Urinary bladder (tissue), 4 donors: ENCODE data around the gene PDE1C. TPM values are rescaled to one million over a fixed set of nuclear protein-coding genes. Genes with fewer than 3 reads are reported as not detected.

ENCODE experiments used
- DNase-seq: peaks from one replicate; pipeline ENCODE4 v3.0.0-alpha.2; 2015; ENCODE audit errors: extremely low spot score
- H3K27ac ChIP-seq: one replicate; pipeline ENCODE4 v1.5.1; 2013; ENCODE audit warnings: low read depth, mild to moderate bottlenecking, moderate library complexity
- H3K36me3 ChIP-seq: one replicate; pipeline ENCODE4 v1.6.1; 2013; ENCODE audit warnings: mild to moderate bottlenecking, moderate library complexity; ENCODE audit not compliant: insufficient read depth
- H3K4me1 ChIP-seq: one replicate; pipeline ENCODE4 v1.6.1; 2013; ENCODE audit warnings: mild to moderate bottlenecking, moderate library complexity; ENCODE audit not compliant: insufficient read depth
- H3K4me3 ChIP-seq: one replicate; pipeline ENCODE4 v1.5.1; 2013; ENCODE audit warnings: low read depth, low read length
- WGBS: extraction: QIAGEN DNeasy Blood & Tissue Kit; methylation state at CpG from one replicate; pipeline ENCODE4 v1.1.7; 2013; 5-methylcytosine and 5-hydroxymethylcytosine counted together
- polyA plus RNA-seq: library from polyadenylated mRNA; stranded (reverse); fragments of 200-250 nt; gene quantifications from one replicate; pipeline ENCODE4 v1.2.3, GENCODE V29; 2013
- total RNA-seq: library from RNA; depleted of rRNA; stranded (reverse); fragments of >200 nt; gene quantifications from one replicate; pipeline ENCODE4 v1.2.3, GENCODE V29; 2014
- donor health status: healthy with polysubstance abuse.
- donor health status: healthy.

Gene PDE1C
- total and polyA plus RNA-seq, 2 donors = 15.9 to 20.4 TPM

- Histone ChIP-seq H3K4me1 (no peaks in the 10 kb centered on the region), H3K27ac (no peak overlapping the region), H3K4me3 (no peak overlapping the region), H3K36me3 (no peaks in the 10 kb centered on the region)
- WGBS = 86% methylated on average over 6 of the region's 6 CpGs
- no peak for DNase-seq
Measured at GRCh38 chr7:31925753-31926454, 144.3 kb downstream of the PDE1C start.

GRCh38 chr7:31924251-31924650, 146.0 kb downstream of the PDE1C start:
- H3K4me1 ChIP-seq = no peaks in the 10 kb centered on the region
- no peak for DNase-seq
- no peak overlapping the region for H3K27ac ChIP-seq
- no peak overlapping the region for H3K4me3 ChIP-seq
- no peaks in the 10 kb centered on the region for H3K36me3 ChIP-seq
- 80% methylated on average over 2 of the region's 2 CpGs for WGBS

GRCh38 chr7:31922848-31923247, 147.4 kb downstream of the PDE1C start:
- H3K4me1 ChIP-seq = no peaks in the 10 kb centered on the region
- WGBS = 77% methylated on average over 2 of the region's 2 CpGs
- no peaks in the 10 kb centered on the region for H3K36me3 ChIP-seq
- DNase-seq = no peak
- no peak overlapping the region for H3K4me3 ChIP-seq
- no peak overlapping the region for H3K27ac ChIP-seq

DNA sequence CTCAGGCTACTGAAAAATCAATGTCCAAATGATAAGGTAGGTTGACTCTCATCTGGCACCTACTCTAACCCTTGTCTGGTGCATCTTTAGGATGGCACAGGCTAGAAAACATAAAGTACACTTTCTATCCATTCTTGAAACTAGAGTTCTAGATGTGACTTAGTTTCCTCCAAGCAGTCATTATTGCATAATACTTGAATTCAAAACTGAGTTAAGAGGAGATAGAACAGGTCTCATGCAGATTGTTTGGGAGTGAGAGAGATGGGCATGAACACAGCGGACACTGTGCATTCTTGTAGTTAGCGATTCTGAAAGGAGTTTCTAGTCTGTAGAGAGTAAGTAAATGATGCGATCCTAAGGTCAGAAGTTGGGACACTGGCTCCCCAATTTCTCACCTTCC, 149.2 kb downstream of the PDE1C start:
- Histone ChIP-seq H3K27ac (no peak overlapping the region), H3K4me1 (no peaks in the 10 kb centered on the region), H3K4me3 (no peak overlapping the region), H3K36me3 (no peaks in the 10 kb centered on the region)
- WGBS = 98% methylated on average over 3 of the region's 3 CpGs
- DNase-seq = no peak

GRCh38 chr7:31919678-31920369, 150.4 kb downstream of the PDE1C start:
- DNase-seq = no peak
- Histone ChIP-seq H3K4me3 (no peak overlapping the region), H3K27ac (no peak overlapping the region), H3K4me1 (no peaks in the 10 kb centered on the region), H3K36me3 (no peaks in the 10 kb centered on the region)
- WGBS = 69% methylated on average over 3 of the region's 3 CpGs

DNA sequence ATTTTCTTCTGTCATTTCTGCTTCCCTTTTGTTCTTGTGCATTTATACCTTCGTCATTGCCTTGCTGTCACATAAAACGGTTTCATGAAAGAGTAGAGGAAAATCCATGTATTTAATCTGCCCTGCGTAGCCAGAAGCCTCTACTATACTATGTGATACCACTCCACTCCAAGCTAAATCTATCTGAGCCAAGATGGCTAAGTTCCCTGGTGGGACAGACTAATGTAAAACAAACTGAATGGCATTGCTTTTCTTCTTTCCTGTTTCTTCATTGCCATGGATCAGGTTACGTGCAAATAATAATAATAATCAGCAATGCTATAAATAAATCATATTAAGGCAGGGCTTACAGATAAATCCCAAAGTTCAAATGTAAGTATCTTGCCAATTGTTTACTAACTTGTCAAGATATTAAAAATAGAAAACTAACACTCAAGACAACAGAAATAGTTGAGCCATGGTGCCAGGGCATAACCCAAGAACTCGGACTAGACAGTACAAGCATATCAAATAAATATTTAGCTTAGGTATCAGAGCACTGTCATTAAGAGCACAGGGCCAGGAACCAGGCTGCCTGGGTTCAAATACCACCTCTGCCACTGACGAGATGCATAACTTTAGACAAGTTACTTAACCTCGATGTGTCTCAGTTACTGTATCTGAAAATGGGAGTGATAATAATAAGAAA, 151.4 kb downstream of the PDE1C start:
- no peak for DNase-seq
- Histone ChIP-seq H3K36me3 (no peaks in the 10 kb centered on the region), H3K4me3 (no peak overlapping the region), H3K27ac (no peak overlapping the region), H3K4me1 (no peaks in the 10 kb centered on the region)
- WGBS = 52% methylated on average over 7 of the region's 7 CpGs

DNA sequence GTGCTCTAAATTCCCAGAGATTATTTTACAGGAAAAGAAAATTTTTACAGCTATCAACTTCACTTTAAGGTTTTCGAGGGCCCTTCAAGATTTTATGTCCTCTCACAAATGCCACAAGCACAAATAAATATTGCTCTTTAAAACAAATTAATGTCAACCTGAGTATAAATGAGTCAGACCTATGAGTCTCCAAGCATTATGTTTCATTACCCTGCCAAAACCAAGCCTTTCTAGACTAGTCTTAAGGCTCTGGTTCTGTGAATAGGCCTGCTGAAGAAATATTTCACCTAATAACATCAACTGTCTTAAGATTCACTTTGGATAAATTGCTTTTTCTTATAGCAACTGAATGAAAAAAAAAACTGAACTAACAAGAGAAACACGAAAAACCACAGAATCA, 153.0 kb downstream of the PDE1C start:
- DNase-seq = no peak
- Histone ChIP-seq H3K4me3 (no peak overlapping the region), H3K4me1 (no peaks in the 10 kb centered on the region), H3K27ac (no peak overlapping the region), H3K36me3 (no peaks in the 10 kb centered on the region)
- 77% methylated on average over 2 of the region's 2 CpGs for WGBS

DNA sequence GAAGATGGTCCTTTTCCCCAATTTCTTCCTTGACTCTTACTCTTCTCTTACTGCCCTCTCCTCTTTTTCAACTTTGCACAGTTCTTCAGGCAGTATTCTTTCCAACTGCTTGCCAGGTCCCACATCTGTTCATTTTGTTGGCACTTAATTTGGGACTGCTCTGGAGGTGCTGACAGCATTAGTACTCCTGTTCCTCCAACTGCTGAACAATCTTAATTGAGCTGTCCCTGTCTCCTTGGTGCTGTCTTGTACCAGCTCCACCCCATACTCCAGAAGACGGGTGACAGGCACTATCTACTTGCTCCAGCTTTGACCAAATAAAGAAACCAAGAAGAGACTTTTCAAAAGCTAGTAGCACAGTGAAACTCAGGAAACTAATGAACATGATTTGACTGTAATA, 160.0 kb downstream of the PDE1C start:
- no peak overlapping the region for H3K4me3 ChIP-seq
- WGBS = 70% methylated on average over 1 of the region's 1 CpG
- no peak for DNase-seq
- H3K36me3 ChIP-seq = no peaks in the 10 kb centered on the region
- no peak overlapping the region for H3K27ac ChIP-seq
- H3K4me1 ChIP-seq = no peaks in the 10 kb centered on the region

GRCh38 chr7:31906479-31907171, 163.6 kb downstream of the PDE1C start:
- H3K4me1 ChIP-seq = no peaks in the 10 kb centered on the region
- H3K36me3 ChIP-seq = no peaks in the 10 kb centered on the region
- H3K4me3 ChIP-seq = no peak overlapping the region
- WGBS = 80% methylated on average over 5 of the region's 5 CpGs
- H3K27ac ChIP-seq = no peak overlapping the region
- DNase-seq = no peak

DNA sequence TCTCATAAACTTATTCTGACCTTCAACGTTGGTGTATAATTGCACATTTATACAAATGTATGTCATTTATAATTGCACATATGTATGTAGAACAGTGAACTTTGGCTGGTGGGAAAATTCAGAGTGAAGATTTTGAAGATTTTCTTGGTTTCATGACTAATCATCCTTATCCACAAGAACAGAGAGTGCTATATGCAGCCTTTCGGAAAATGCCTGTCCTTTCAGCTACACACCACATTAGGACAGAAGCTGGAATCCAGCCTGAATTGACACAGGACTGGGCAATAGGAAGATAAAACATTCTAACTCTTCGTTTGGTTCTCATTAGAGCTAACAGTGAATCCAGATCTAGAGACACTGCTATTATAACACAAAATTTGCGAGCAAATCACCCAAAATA, 166.2 kb downstream of the PDE1C start:
- H3K36me3 ChIP-seq = no peaks in the 10 kb centered on the region
- no peak overlapping the region for H3K4me3 ChIP-seq
- H3K27ac ChIP-seq = no peak overlapping the region
- H3K4me1 ChIP-seq = no peaks in the 10 kb centered on the region
- WGBS = 67% methylated on average over 4 of the region's 4 CpGs
- no peak for DNase-seq

- DNase-seq = no peak
- 82% methylated on average over 14 of the region's 14 CpGs for WGBS
- no peaks in the 10 kb centered on the region for H3K36me3 ChIP-seq
- H3K27ac ChIP-seq = no peak overlapping the region
- no peak overlapping the region for H3K4me3 ChIP-seq
- no peaks in the 10 kb centered on the region for H3K4me1 ChIP-seq
Measured at GRCh38 chr7:31899356-31899927, 170.8 kb downstream of the PDE1C start.

GRCh38 chr7:31896925-31897324, 173.3 kb downstream of the PDE1C start:
- no peak for DNase-seq
- Histone ChIP-seq H3K27ac (no peak overlapping the region), H3K4me1 (no peaks in the 10 kb centered on the region), H3K4me3 (no peak overlapping the region), H3K36me3 (no peaks in the 10 kb centered on the region)
- WGBS = 20% methylated on average over 6 of the region's 6 CpGs

GRCh38 chr7:31894308-31894707, 175.9 kb downstream of the PDE1C start:
- DNase-seq = no peak
- Histone ChIP-seq H3K27ac (no peak overlapping the region), H3K4me3 (no peak overlapping the region), H3K4me1 (no peaks in the 10 kb centered on the region), H3K36me3 (no peaks in the 10 kb centered on the region)
